Mesenchymal stem cell (in vitro differentiated cells and primary cell): ENCODE data around the gene AKR1C3.

ENCODE experiments used
- DNase-seq: peaks from one replicate; pipeline ENCODE4 v3.0.0-alpha.2; 2013
- H2AFZ ChIP-seq: one replicate; pipeline ENCODE4 v1.6.1; 2013; ENCODE audit warnings: low read depth, mild to moderate bottlenecking, control low read depth, inconsistent platforms, low read length, moderate library complexity
- H2AK5ac ChIP-seq: 2 replicates; pipeline ENCODE4 v1.6.1; 2013; ENCODE audit warnings: low read length, moderate library complexity, mild to moderate bottlenecking, inconsistent platforms; ENCODE audit not compliant: severe bottlenecking
- H2BK120ac ChIP-seq: one replicate; pipeline ENCODE4 v1.6.1; 2013; ENCODE audit warnings: low read depth, mild to moderate bottlenecking, inconsistent platforms, low read length, moderate library complexity
- H2BK12ac ChIP-seq, 2 experiments: one replicate each; pipeline ENCODE4 v1.6.1; 2013; ENCODE audit warnings: inconsistent platforms in 2 of 2, low read length in 2 of 2, mild to moderate bottlenecking in 2 of 2, moderate library complexity in 2 of 2, control low read depth in 1 of 2
- H2BK15ac ChIP-seq: one replicate; pipeline ENCODE4 v1.6.1; 2013; ENCODE audit warnings: mild to moderate bottlenecking, low read depth, inconsistent platforms; ENCODE audit not compliant: poor library complexity, severe bottlenecking
- H2BK5ac ChIP-seq: 2 replicates; pipeline ENCODE4 v1.6.1; 2013; ENCODE audit warnings: low read depth, mild to moderate bottlenecking, low read length, control low read depth, inconsistent platforms; ENCODE audit not compliant: poor library complexity, severe bottlenecking
- H3K14ac ChIP-seq, 2 experiments: one replicate each; pipeline ENCODE4 v1.6.1; 2013; ENCODE audit warnings: inconsistent platforms in 2 of 2, low read length in 2 of 2, control low read depth in 1 of 2, mild to moderate bottlenecking in 1 of 2, moderate library complexity in 1 of 2
- H3K18ac ChIP-seq, 2 experiments: one replicate each; pipeline ENCODE4 v1.6.1; 2013; ENCODE audit warnings: inconsistent platforms in 2 of 2, low read length in 2 of 2, control low read depth in 1 of 2, low read depth in 1 of 2, mild to moderate bottlenecking in 1 of 2
- H3K23ac ChIP-seq, 2 experiments: one replicate each; pipeline ENCODE4 v1.6.1; 2013; ENCODE audit warnings: inconsistent platforms in 2 of 2, low read length in 2 of 2, mild to moderate bottlenecking in 2 of 2, moderate library complexity in 2 of 2, control low read depth in 1 of 2
- H3K27ac ChIP-seq: 2 replicates; pipeline ENCODE4 v1.5.1; 2013; ENCODE audit warnings: mild to moderate bottlenecking, moderate library complexity, low read length, control low read depth, inconsistent platforms; ENCODE audit not compliant: poor library complexity, severe bottlenecking
- H3K27me3 ChIP-seq, 2 experiments: 2 replicates each; pipeline versions ENCODE4 v1.6.1 to v1.7.0; 2013; ENCODE audit warnings: low read length in 2 of 2, mild to moderate bottlenecking in 2 of 2, moderate library complexity in 2 of 2, control low read depth in 1 of 2, inconsistent platforms in 1 of 2; ENCODE audit not compliant: control insufficient read depth in 1 of 2, insufficient read depth in 1 of 2
- H3K36me3 ChIP-seq, 2 experiments: 2 replicates each; pipeline versions ENCODE4 v1.6.1 to v1.7.0; 2013; ENCODE audit warnings: low read length in 2 of 2, control low read depth in 1 of 2, inconsistent platforms in 1 of 2, low read depth in 1 of 2, mild to moderate bottlenecking in 1 of 2; ENCODE audit not compliant: insufficient read depth in 2 of 2, control insufficient read depth in 1 of 2
- H3K4ac ChIP-seq, 2 experiments: one replicate each; pipeline ENCODE4 v1.6.1; 2013; ENCODE audit warnings: inconsistent platforms in 2 of 2, low read length in 2 of 2, mild to moderate bottlenecking in 2 of 2, moderate library complexity in 2 of 2, control low read depth in 1 of 2, low read depth in 1 of 2
- H3K4me1 ChIP-seq: 2 replicates; pipeline ENCODE4 v1.6.1; 2013; ENCODE audit warnings: low read depth, low read length, control low read depth; ENCODE audit not compliant: control insufficient read depth, insufficient read depth
- H3K4me2 ChIP-seq: 2 replicates; pipeline ENCODE4 v1.6.1; 2013; ENCODE audit warnings: low read length, mild to moderate bottlenecking, inconsistent platforms; ENCODE audit not compliant: poor library complexity, severe bottlenecking
- H3K4me3 ChIP-seq, 2 experiments: 2 replicates each; pipeline versions ENCODE4 v1.5.1 to v1.7.0; 2013; ENCODE audit warnings: low read length in 2 of 2, mild to moderate bottlenecking in 2 of 2, control low read depth in 1 of 2, low read depth in 1 of 2; ENCODE audit not compliant: insufficient read depth in 1 of 2
- H3K79me1 ChIP-seq: replicated peaks from 2 replicates; pipeline ENCODE4 v1.6.1; 2013; ENCODE audit warnings: mild to moderate bottlenecking, control low read depth, low read length, inconsistent platforms; ENCODE audit not compliant: poor library complexity, severe bottlenecking
- H3K9ac ChIP-seq: 2 replicates; pipeline ENCODE4 v1.7.0; 2013; ENCODE audit warnings: mild to moderate bottlenecking, low read length, moderate library complexity
- H3K9me3 ChIP-seq: 2 replicates; pipeline ENCODE4 v1.7.0; 2013; ENCODE audit warnings: mild to moderate bottlenecking, low read length; ENCODE audit not compliant: control insufficient read depth
- H4K8ac ChIP-seq: one replicate; pipeline ENCODE4 v1.6.1; 2013; ENCODE audit warnings: inconsistent platforms, mild to moderate bottlenecking, low read length, moderate library complexity
- H4K91ac ChIP-seq: one replicate; pipeline ENCODE4 v1.6.1; 2013; ENCODE audit warnings: mild to moderate bottlenecking, low read length, inconsistent platforms
- WGBS: methylation state at CpG from one replicate; pipeline ENCODE4 v1.1.7; 2013; ENCODE audit warnings: mixed read lengths; 5-methylcytosine and 5-hydroxymethylcytosine counted together

The AKR1C3 gene

GRCh38 chr10:5146920-5147254 is 52.7 kb downstream of the AKR1C3 start:
- Histone ChIP-seq H4K91ac (no peak overlapping the region), H3K4me2 (no peak overlapping the region), H2AFZ (no peak overlapping the region), H3K4me1 (no peaks in the 10 kb centered on the region), H2BK120ac (no peak overlapping the region), H3K79me1 (no peaks in the 10 kb centered on the region), H3K36me3 (no peaks in the 10 kb centered on the region), H4K8ac (no peak overlapping the region), H2BK15ac (no peak overlapping the region), H3K9me3 (peaks cover 3% of the 10 kb centered on the region), H2BK5ac (no peak overlapping the region), H3K18ac (no peak overlapping the region), H2BK12ac (no peak overlapping the region), H3K27me3 (no peaks in the 10 kb centered on the region), H3K4me3 (no peak overlapping the region), H3K4ac (no peak overlapping the region), H3K23ac (no peak overlapping the region), H2AK5ac (no peak overlapping the region), H3K14ac (no peak overlapping the region), H3K9ac (no peak overlapping the region), H3K27ac (no peak overlapping the region)
- 84% methylated on average over 5 of the region's 5 CpGs for WGBS
- no peak for DNase-seq

- H2BK120ac ChIP-seq = no peak overlapping the region
- no peak overlapping the region for H3K23ac ChIP-seq
- H4K91ac ChIP-seq = no peak overlapping the region
- H2AK5ac ChIP-seq = no peak overlapping the region
- H3K36me3 ChIP-seq = no peaks in the 10 kb centered on the region
- no peak overlapping the region for H2BK5ac ChIP-seq
- H3K9ac ChIP-seq = no peak overlapping the region
- no peak overlapping the region for H4K8ac ChIP-seq
- no peak overlapping the region for H3K4ac ChIP-seq
- H3K14ac ChIP-seq = no peak overlapping the region
- no peak overlapping the region for H3K27ac ChIP-seq
- H2BK15ac ChIP-seq = no peak overlapping the region
- 75% methylated on average over 5 of the region's 5 CpGs for WGBS
- no peak for DNase-seq
- no peak overlapping the region for H3K18ac ChIP-seq
- no peaks in the 10 kb centered on the region for H3K79me1 ChIP-seq
- H3K4me3 ChIP-seq = no peak overlapping the region
- H3K4me2 ChIP-seq = no peak overlapping the region
- no peaks in the 10 kb centered on the region for H3K4me1 ChIP-seq
- no peaks in the 10 kb centered on the region for H3K27me3 ChIP-seq
- H2BK12ac ChIP-seq = no peak overlapping the region
- no peak overlapping the region for H2AFZ ChIP-seq
- H3K9me3 ChIP-seq = peaks cover 3% of the 10 kb centered on the region
Measured at GRCh38 chr10:5147255-5147980, 53.2 kb downstream of the AKR1C3 start.

- Histone ChIP-seq H3K4me1 (no peaks in the 10 kb centered on the region), H3K79me1 (no peaks in the 10 kb centered on the region), H2AFZ (no peak overlapping the region), H4K91ac (no peak overlapping the region), H2BK15ac (no peak overlapping the region), H3K14ac (no peak overlapping the region), H3K18ac (no peak overlapping the region), H2BK120ac (no peak overlapping the region), H2BK12ac (no peak overlapping the region), H2BK5ac (no peak overlapping the region), H3K9ac (no peak overlapping the region), H2AK5ac (no peak overlapping the region), H3K27ac (no peak overlapping the region), H3K23ac (no peak overlapping the region), H3K9me3 (peaks cover 3% of the 10 kb centered on the region), H3K4ac (no peak overlapping the region), H3K27me3 (no peaks in the 10 kb centered on the region), H3K4me3 (no peak overlapping the region), H4K8ac (no peak overlapping the region), H3K36me3 (no peaks in the 10 kb centered on the region), H3K4me2 (no peak overlapping the region)
- 24% methylated on average over 1 of the region's 3 CpGs for WGBS
- no peak for DNase-seq
Measured at GRCh38 chr10:5147981-5148677, 53.9 kb downstream of the AKR1C3 start.

- H3K27me3 ChIP-seq = no peaks in the 10 kb centered on the region
- DNase-seq = no peak
- H3K4me2 ChIP-seq = no peak overlapping the region
- no peak overlapping the region for H3K4ac ChIP-seq
- no peak overlapping the region for H2BK5ac ChIP-seq
- H3K36me3 ChIP-seq = no peaks in the 10 kb centered on the region
- peaks cover 3% of the 10 kb centered on the region for H3K9me3 ChIP-seq
- no peak overlapping the region for H2BK15ac ChIP-seq
- H2AFZ ChIP-seq = no peak overlapping the region
- no peak overlapping the region for H3K14ac ChIP-seq
- no peak overlapping the region for H3K9ac ChIP-seq
- WGBS = no CpG with 5 or more reads among the region's 1 CpG
- no peak overlapping the region for H3K23ac ChIP-seq
- no peaks in the 10 kb centered on the region for H3K79me1 ChIP-seq
- H3K18ac ChIP-seq = no peak overlapping the region
- H4K8ac ChIP-seq = no peak overlapping the region
- no peak overlapping the region for H3K4me3 ChIP-seq
- H4K91ac ChIP-seq = no peak overlapping the region
- no peaks in the 10 kb centered on the region for H3K4me1 ChIP-seq
- no peak overlapping the region for H2BK12ac ChIP-seq
- H2BK120ac ChIP-seq = no peak overlapping the region
- no peak overlapping the region for H2AK5ac ChIP-seq
- no peak overlapping the region for H3K27ac ChIP-seq
Measured at GRCh38 chr10:5148678-5149032, 54.4 kb downstream of the AKR1C3 start.
